Left lung (tissue), 10 donors: ENCODE measurements around the gene PNCK. TPM values are rescaled to one million over a fixed set of nuclear protein-coding genes. Genes with fewer than 3 reads are reported as not detected.
A peak's percentile ranks its signal among the peaks of the same experiment; 100 is the strongest.

Source experiments
- ATAC-seq: fragments of 200-7000 bp; cut with Tn5 transposase; one replicate; pipeline ENCODE4 v1.9.1; 2020; ENCODE audit warnings: moderate library complexity
- DNase-seq, 4 donors: peaks; one replicate each; pipeline ENCODE4 v3.0.0-alpha.2; 2013 to 2020
- H3K27ac ChIP-seq, 2 donors: fragments of 200-600 bp; sonication (generic) in 1 of 2; one replicate each; pipeline versions ENCODE4 v1.5.0 to v1.8.0; 2020 to 2021
- H3K27me3 ChIP-seq, 2 donors: fragments of 200-600 bp; sonication (generic) in 1 of 2; one replicate each; pipeline versions ENCODE4 v1.5.0 to v1.8.0; 2020 to 2021
- H3K36me3 ChIP-seq, 2 donors: fragments of 200-600 bp; sonication (generic) in 1 of 2; one replicate each; pipeline versions ENCODE4 v1.5.0 to v1.8.0; 2020 to 2021
- H3K4me1 ChIP-seq, 2 donors: fragments of 200-600 bp; one replicate each; pipeline ENCODE4 v1.8.0; 2021
- H3K4me3 ChIP-seq, 2 donors: fragments of 200-600 bp; sonication (generic) in 1 of 2; one replicate each; pipeline versions ENCODE4 v1.5.0 to v1.8.0; 2020 to 2021; ENCODE audit warnings: mild to moderate bottlenecking in 1 of 2
- H3K9me3 ChIP-seq, 2 donors: fragments of 200-600 bp; sonication (generic) in 1 of 2; one replicate each; pipeline versions ENCODE4 v1.5.0 to v1.8.0; 2020 to 2021
- CTCF ChIP-seq, 2 donors: fragments of 200-600 bp; sonication (generic) in 1 of 2; IDR thresholded peaks; one replicate each; pipeline versions ENCODE4 v1.5.0 to v1.8.0; 2021; ENCODE audit warnings: antibody characterized with exemption in 2 of 2
- intact Hi-C, 2 donors: fragments of 100-400 bp; cut with DNase I; formaldehyde crosslinking; loops; one replicate each; pipeline versions ENCODE4 v1.11.2 to v1.14.2; 2022
- polyA plus RNA-seq, 6 donors: library from polyadenylated mRNA; unstranded; fragments of 120-200 nt; gene quantifications; one replicate each; pipeline ENCODE4 v1.2.1, GENCODE V29; 2013; ENCODE audit not compliant: insufficient read length in 6 of 6
- total RNA-seq, 2 donors: library from RNA; stranded (reverse); fragmentation: NEBNext Ultra II Directional; extraction: Animal tissue kit (Norgen Biotek cat#: 25700); gene quantifications; one replicate each; pipeline ENCODE4 v1.2.1, GENCODE V29; 2021
- donor health status: DM: no; HTN: yes; CAD: no.
- donor health status: DM: no; HTN: no; CAD: no.

Gene PNCK
- total and polyA plus RNA-seq, 8 donors: 0.34 to 1.4 (median 0.67) TPM; not detected in 1

GRCh38 chrX:153636716-153637115, 36.9 kb downstream of the PNCK start:
- peaks cover under 1 to 23% of the 10 kb centered on the region in 2 donors for H3K27me3 ChIP-seq
- H3K36me3 ChIP-seq: no peaks in the 10 kb centered on the region
- intact Hi-C loops: no loop called here
- H3K27ac ChIP-seq: no peak overlapping the region
- no peaks in the 10 kb centered on the region for H3K4me1 ChIP-seq
- DNase-seq (no peak), ATAC-seq (no peak)
- H3K4me3 ChIP-seq: no peak overlapping the region
- H3K9me3 ChIP-seq: no peaks in the 10 kb centered on the region
- no peak for TF ChIP-seq CTCF (IDR thresholded peaks at IDR 0.05)

- Histone ChIP-seq H3K4me1 (no peaks in the 10 kb centered on the region), H3K9me3 (no peaks in the 10 kb centered on the region), H3K36me3 (no peaks in the 10 kb centered on the region), H3K27ac (no peak overlapping the region), H3K4me3 (no peak overlapping the region), H3K27me3 (peaks cover 0 to 16% of the 10 kb centered on the region in 2 donors)
- TF ChIP-seq CTCF (IDR thresholded peaks at IDR 0.05): no peak
- DNase-seq: no peak
- ATAC-seq: peak; percentile 49
- intact Hi-C loops: no loop called here
These were observed 37.6 kb downstream of the PNCK start for GRCh38 chrX:153635788-153636668.

GRCh38 chrX:153635388-153635787, 38.2 kb downstream of the PNCK start:
- Histone ChIP-seq H3K9me3 (no peaks in the 10 kb centered on the region), H3K27me3 (peaks cover 0 to 9% of the 10 kb centered on the region in 2 donors), H3K36me3 (no peaks in the 10 kb centered on the region), H3K4me3 (no peak overlapping the region), H3K27ac (no peak overlapping the region), H3K4me1 (no peaks in the 10 kb centered on the region)
- intact Hi-C loops: no loop called here
- DNase-seq (no peak), ATAC-seq (no peak)
- no peak for TF ChIP-seq CTCF (IDR thresholded peaks at IDR 0.05)

- Histone ChIP-seq H3K4me3 (no peak overlapping the region), H3K36me3 (no peaks in the 10 kb centered on the region), H3K27ac (no peak overlapping the region), H3K9me3 (no peaks in the 10 kb centered on the region), H3K4me1 (no peaks in the 10 kb centered on the region), H3K27me3 (peaks cover 0 to 4% of the 10 kb centered on the region in 2 donors)
- TF ChIP-seq CTCF (IDR thresholded peaks at IDR 0.05): no peak
- DNase-seq: peak in 1 of 4 donors; percentile 42
- ATAC-seq: no peak
- intact Hi-C loops: no loop called here
These were observed 38.8 kb downstream of the PNCK start for GRCh38 chrX:153634832-153635231.

GRCh38 chrX:153634236-153634635, 39.4 kb downstream of the PNCK start:
- no peak overlapping the region for H3K4me3 ChIP-seq
- no peak for DNase-seq
- no peaks in the 10 kb centered on the region for H3K36me3 ChIP-seq
- ATAC-seq: no peak
- H3K4me1 ChIP-seq: no peaks in the 10 kb centered on the region
- H3K9me3 ChIP-seq: no peaks in the 10 kb centered on the region
- no peaks in the 10 kb centered on the region for H3K27me3 ChIP-seq
- intact Hi-C loops: no loop called here
- no peak for TF ChIP-seq CTCF (IDR thresholded peaks at IDR 0.05)
- H3K27ac ChIP-seq: no peak overlapping the region
